B cell (primary cell): ENCODE measurements around the gene GALR2.

Experiments
- EZH2 ChIP-seq: IDR thresholded peaks from 2 replicates; pipeline ENCODE4 v1.6.1; 2012; ENCODE audit warnings: borderline replicate concordance, low read depth, mild to moderate bottlenecking, moderate library complexity, low read length; ENCODE audit not compliant: insufficient read depth, poor library complexity, severe bottlenecking
- TF ChIP-seq, protein P1 (sequence below): fragments of 200-600 bp; IDR thresholded peaks from one replicate; pipeline ENCODE4 v1.8.0; 2022; ENCODE audit warnings: antibody characterized with exemption, mild to moderate bottlenecking

DNA sequence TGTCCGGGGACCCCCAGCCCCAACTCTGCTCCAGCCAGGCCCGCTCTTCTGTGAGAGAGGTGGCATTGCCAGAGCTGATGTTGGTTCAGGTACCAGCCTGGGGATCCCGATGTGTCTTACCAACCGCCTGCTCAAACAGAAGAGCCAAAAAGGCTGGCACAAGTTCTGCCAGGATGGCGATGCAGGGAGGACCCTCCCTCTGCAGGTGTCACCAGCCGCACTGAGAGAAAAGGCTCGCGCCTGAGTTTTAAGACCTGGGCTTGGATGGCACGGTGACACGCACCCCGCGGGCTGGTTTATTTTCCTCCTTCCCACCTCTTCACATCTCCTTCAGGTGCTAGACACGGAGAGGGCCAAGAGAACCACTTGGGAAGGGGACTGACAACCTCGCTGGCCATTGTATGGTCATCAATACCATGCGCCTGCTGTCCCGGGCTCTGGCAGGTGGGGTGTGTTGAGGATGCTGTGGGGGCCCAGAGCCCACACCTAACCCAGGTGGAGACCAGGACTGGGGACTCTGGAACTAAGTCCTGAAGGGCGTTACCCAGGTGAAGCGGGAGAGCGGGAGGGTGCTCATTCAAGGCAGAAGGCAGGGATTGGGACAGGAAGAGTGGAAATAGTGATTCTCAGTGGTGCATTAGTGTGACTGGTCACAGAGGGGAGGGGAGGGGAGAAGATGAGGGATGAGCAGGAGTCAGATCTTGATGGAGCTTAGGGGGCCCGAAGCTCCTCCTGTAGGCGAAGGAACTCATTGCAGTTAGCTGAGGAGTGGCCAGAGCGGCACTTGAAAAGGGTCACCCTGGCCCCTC is 50.2 kb downstream of the GALR2 start:
- TF ChIP-seq, protein P1, sequence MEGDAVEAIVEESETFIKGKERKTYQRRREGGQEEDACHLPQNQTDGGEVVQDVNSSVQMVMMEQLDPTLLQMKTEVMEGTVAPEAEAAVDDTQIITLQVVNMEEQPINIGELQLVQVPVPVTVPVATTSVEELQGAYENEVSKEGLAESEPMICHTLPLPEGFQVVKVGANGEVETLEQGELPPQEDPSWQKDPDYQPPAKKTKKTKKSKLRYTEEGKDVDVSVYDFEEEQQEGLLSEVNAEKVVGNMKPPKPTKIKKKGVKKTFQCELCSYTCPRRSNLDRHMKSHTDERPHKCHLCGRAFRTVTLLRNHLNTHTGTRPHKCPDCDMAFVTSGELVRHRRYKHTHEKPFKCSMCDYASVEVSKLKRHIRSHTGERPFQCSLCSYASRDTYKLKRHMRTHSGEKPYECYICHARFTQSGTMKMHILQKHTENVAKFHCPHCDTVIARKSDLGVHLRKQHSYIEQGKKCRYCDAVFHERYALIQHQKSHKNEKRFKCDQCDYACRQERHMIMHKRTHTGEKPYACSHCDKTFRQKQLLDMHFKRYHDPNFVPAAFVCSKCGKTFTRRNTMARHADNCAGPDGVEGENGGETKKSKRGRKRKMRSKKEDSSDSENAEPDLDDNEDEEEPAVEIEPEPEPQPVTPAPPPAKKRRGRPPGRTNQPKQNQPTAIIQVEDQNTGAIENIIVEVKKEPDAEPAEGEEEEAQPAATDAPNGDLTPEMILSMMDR, result peak; percentile 19
- no peak for TF ChIP-seq EZH2
